K562 (cell line): ENCODE results near the gene SLC38A10. TPM values are rescaled to one million over a fixed set of nuclear protein-coding genes. Genes with fewer than 3 reads are reported as not detected.

Experiments used
- AFF4 ChIP-seq: sonication (generic); formaldehyde crosslinking; IDR thresholded peaks from 2 replicates; pipeline ENCODE4 v1.8.0; 2023; ENCODE audit warnings: mild to moderate bottlenecking, missing genetic modification reagents
- CBX8 ChIP-seq: fragments of 200-600 bp; sonication (generic); IDR thresholded peaks from 2 replicates; pipeline ENCODE4 v1.6.1; 2012; ENCODE audit warnings: borderline replicate concordance, mixed run types, low read depth, mild to moderate bottlenecking, moderate library complexity, mixed read lengths, low read length, control low read depth, inconsistent platforms; ENCODE audit not compliant: poor library complexity, severe bottlenecking; ENCODE audit errors: extremely low read depth
- COPS2 ChIP-seq: fragments of 450-650 bp; conservative IDR thresholded peaks from 2 replicates; pipeline ENCODE4 v1.6.1; 2016; ENCODE audit warnings: mild to moderate bottlenecking, moderate library complexity
- DPF2 ChIP-seq: fragments of 450-650 bp; IDR thresholded peaks from 2 replicates; pipeline ENCODE4 v1.6.1; 2016
- ELF4 ChIP-seq: fragments of 450-650 bp; formaldehyde crosslinking; IDR thresholded peaks from 2 replicates; pipeline ENCODE4 v1.4.0; 2022; ENCODE audit warnings: missing genetic modification characterization
- FOXK1 ChIP-seq: sonication (generic); formaldehyde crosslinking; IDR thresholded peaks from 2 replicates; pipeline ENCODE4 v1.8.0; 2022; ENCODE audit warnings: missing genetic modification reagents, mild to moderate bottlenecking, borderline replicate concordance
- HDAC3 ChIP-seq: fragments of 450-650 bp; IDR thresholded peaks from 2 replicates; pipeline ENCODE4 v1.6.1; 2018; ENCODE audit warnings: borderline replicate concordance, mild to moderate bottlenecking, moderate library complexity; ENCODE audit not compliant: partially characterized antibody
- HNRNPK ChIP-seq: fragments of 200-400 bp; formaldehyde crosslinking; IDR thresholded peaks from one replicate; pipeline ENCODE4 v1.6.1; 2018; ENCODE audit warnings: mild to moderate bottlenecking, low read depth, low read length; ENCODE audit not compliant: poor library complexity, severe bottlenecking
- MYBL2 ChIP-seq, 2 experiments: fragments of 450-650 bp in 1 of 2; sonication (generic) in 1 of 2; formaldehyde crosslinking in 1 of 2; IDR thresholded peaks; 2 replicates each; pipeline versions ENCODE4 v1.6.1 to v1.8.1; 2017 to 2022; ENCODE audit warnings: borderline replicate concordance in 1 of 2, inconsistent platforms in 1 of 2, low read depth in 1 of 2, mild to moderate bottlenecking in 1 of 2, missing genetic modification reagents in 1 of 2, moderate library complexity in 1 of 2
- NBN ChIP-seq: fragments of 450-650 bp; IDR thresholded peaks from 2 replicates; pipeline ENCODE4 v1.6.1; 2016; ENCODE audit warnings: low read depth, mild to moderate bottlenecking
- POLR2AphosphoS2 ChIP-seq: IDR thresholded peaks from 2 replicates; pipeline ENCODE4 v1.6.1; 2012; ENCODE audit warnings: low read length, improper control_type of control experiment
- RERE ChIP-seq: sonication (generic); formaldehyde crosslinking; IDR thresholded peaks from 2 replicates; pipeline ENCODE4 v1.8.0; 2023; ENCODE audit warnings: missing genetic modification reagents, mild to moderate bottlenecking, borderline replicate concordance
- RFX1 ChIP-seq: fragments of 450-650 bp; IDR thresholded peaks from 2 replicates; pipeline ENCODE4 v1.6.1; 2016; ENCODE audit warnings: mild to moderate bottlenecking, moderate library complexity
- RFX7 ChIP-seq: fragments of 250-450 bp; sonication (Bioruptor Pico); IDR thresholded peaks from 2 replicates; pipeline ENCODE4 v1.5.1; 2021; ENCODE audit warnings: mild to moderate bottlenecking
- SMAD1 ChIP-seq: fragments of 150-350 bp; IDR thresholded peaks from 2 replicates; pipeline ENCODE4 v1.6.1; 2014; ENCODE audit warnings: low read length, low read depth; ENCODE audit not compliant: partially characterized antibody
- ZNF431 ChIP-seq: sonication (generic); formaldehyde crosslinking; IDR thresholded peaks from 2 replicates; pipeline ENCODE4 v1.8.0; 2022; ENCODE audit warnings: mild to moderate bottlenecking, missing genetic modification reagents
- polyA plus RNA-seq, 8 experiments: library from polyadenylated mRNA; depleted of rRNA in 4 of 8; stranded (reverse) in 5 of 8; unstranded in 3 of 8; fragments of >200 nt; fragmentation: Nextera tagmentation in 2 of 8; fragmentation: Illumina TruSeq in 1 of 8; extraction: Ambion mirVana in 2 of 8; extraction: Trizol in 1 of 8; gene quantifications; 2 replicates each; pipeline versions ENCODE4 v1.2.1 to v1.2.3, GENCODE V29; 2011 to 2014; ENCODE audit warnings: inconsistent platforms in 1 of 8, missing spikeins in 1 of 8
- total RNA-seq, 7 experiments: library from RNA; depleted of rRNA in 6 of 7; stranded (reverse); fragments of >200 nt in 6 of 7; fragmentation: Illumina TruSeq in 2 of 7; extraction: Trizol in 2 of 7; gene quantifications; 2 replicates each; pipeline versions ENCODE4 v1.2.1 to v1.2.3, GENCODE V29; 2011 to 2021; ENCODE audit warnings: low replicate concordance in 1 of 7
- TF ChIP-seq, protein P1 (sequence below): fragments of 450-650 bp; formaldehyde crosslinking; IDR thresholded peaks from 2 replicates; pipeline ENCODE4 v1.4.0; 2022; ENCODE audit warnings: missing genetic modification characterization

Gene SLC38A10
- total and polyA plus RNA-seq, 9 of the 15 experiments (the other 6 are each of a cell fraction or from before 2014, with no cell fraction given), result 0.45 to 54.2 (median 13.8) TPM

GRCh38 chr17:81309140-81309858 is 14.2 kb upstream of the SLC38A10 start (continued):
- TF ChIP-seq MYBL2 (IDR thresholded peaks at IDR 0.05; ENCODE audit: low read depth) (no peak), MYBL2 (CRISPR knock-in tag; IDR thresholded peaks at IDR 0.05; ENCODE audit: borderline replicate concordance) (no peak), RFX1 (no peak), ELF4 (CRISPR knock-in tag) (no peak), ZNF431 (CRISPR knock-in tag) (peak; percentile 46; the same call in 1 of the 2 replicates), RERE (no peak), CBX8 (no peak), COPS2 (no peak), RFX7 (no peak), FOXK1 (CRISPR knock-in tag) (no peak), HDAC3 (no peak), HNRNPK (no peak), NBN (peak; percentile 67; the same call in 1 of the 2 replicates), POLR2AphosphoS2 (no peak), DPF2 (peak; percentile 79), SMAD1 (no peak), AFF4 (CRISPR knock-in tag) (no peak)
- TF ChIP-seq, protein P1, sequence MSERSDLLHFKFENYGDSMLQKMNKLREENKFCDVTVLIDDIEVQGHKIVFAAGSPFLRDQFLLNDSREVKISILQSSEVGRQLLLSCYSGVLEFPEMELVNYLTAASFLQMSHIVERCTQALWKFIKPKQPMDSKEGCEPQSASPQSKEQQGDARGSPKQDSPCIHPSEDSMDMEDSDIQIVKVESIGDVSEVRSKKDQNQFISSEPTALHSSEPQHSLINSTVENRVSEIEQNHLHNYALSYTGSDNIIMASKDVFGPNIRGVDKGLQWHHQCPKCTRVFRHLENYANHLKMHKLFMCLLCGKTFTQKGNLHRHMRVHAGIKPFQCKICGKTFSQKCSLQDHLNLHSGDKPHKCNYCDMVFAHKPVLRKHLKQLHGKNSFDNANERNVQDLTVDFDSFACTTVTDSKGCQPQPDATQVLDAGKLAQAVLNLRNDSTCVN (CRISPR knock-in tag), result no peak
